CD1c-positive myeloid dendritic cell (primary cell): Measurements from ENCODE around the gene CSNK1G3.
A peak's percentile ranks its signal among the peaks of the same experiment; 100 is the strongest.
"Not testable (repeated sequence)": the region's sequence is repeated elsewhere in the genome, so short reads cannot be mapped to it uniquely, and the experiment has no call there.

Experiments
- DNase-seq: peaks from one replicate; pipeline ENCODE4 v3.0.0-alpha.2; 2016; ENCODE audit errors: extremely low spot score

CSNK1G3 gene

DNA sequence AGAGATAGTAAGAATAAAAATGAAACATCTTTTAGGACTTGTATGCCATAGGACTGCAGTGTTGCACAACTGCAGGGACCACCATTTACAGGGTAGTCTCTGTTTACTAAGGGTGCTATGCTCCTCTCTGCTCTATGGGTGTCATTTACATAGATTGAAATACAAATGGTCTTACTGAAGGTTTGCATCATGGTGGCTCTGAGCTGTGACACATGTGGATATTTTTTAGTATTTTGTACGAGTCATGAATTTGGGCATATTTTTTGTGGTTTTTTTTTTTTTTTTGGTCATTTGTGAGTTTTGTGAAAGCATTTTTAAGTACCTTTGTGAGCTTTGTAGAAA lies 47.4 kb downstream of the CSNK1G3 start:
- DNase-seq, result no peak

DNA sequence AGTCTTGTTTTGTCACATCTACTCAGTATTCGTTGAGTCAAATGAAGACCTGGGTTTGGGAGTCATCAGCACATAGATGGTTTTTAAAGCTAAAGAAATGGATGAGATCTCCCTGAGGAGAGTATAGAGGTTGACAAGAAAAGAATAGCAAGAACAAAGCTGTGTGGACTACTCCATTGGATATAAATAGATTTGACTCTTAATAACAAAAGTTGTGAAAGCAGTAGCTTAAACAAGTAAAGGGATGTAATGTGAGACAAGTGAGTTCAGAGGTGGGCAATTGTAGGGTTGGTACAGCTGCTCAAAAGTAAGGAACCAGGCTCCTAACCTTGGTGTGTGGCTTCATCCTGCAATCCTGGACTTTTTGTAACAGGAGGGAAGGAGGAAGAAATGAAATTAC lies 49.3 kb downstream of the CSNK1G3 start:
- DNase-seq, result no peak

DNA sequence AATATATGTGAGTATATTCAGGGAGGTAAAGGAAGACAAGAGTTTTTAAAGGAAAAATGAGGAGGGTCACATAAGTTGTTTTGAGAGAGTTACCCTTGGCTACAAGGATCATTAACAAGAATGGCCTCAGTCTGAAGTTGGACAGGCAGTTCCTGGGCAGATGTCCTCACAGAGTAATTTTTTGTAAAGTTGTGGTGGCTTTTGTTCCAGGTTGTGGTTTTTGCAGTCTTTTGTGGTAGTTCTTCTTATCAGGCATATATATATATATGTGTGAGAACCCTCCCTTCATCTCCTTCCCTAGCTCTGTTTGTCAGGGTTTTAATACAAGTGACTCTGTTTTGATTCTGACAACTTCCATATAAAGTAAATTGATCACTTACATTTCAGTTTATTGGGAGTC lies 60.0 kb downstream of the CSNK1G3 start:
- no peak for DNase-seq

DNA sequence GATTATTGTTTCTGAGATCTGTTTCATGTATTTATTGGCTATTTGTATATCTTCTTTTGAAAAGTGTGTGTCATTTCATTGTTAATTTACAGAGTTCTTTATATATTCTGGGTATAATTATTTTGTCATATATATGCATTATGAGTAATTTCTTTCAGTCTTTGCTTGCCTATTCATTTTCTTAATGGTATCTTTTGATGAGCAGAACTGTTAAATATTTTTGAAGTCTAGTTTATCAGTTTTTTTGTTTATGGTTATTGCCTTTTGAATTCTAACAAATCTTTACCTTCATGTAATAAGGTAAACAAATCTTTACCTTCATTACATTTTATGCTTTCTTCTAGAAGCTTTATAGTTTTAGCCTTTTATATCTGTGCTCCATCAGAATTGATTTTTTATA lies 66.4 kb downstream of the CSNK1G3 start:
- DNase-seq, result no peak

DNA sequence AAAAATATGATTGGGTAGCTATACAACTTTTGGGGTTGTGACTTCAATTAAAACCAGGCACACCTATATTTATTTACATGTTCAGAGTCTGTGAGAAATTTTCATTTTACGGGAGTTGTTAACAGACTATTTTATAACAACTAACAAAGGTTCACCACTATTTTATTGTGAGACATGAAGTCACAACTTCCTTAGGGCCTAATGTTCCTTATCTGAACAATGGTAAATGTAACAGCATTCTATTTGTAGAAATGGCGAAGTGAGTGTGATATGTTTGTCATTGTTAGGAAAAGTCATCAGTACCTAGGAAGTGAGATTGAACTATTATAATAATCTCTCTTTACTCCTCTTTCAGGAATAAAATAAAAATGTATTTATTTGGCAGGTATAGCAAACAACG lies 67.4 kb downstream of the CSNK1G3 start:
- no peak for DNase-seq

DNA sequence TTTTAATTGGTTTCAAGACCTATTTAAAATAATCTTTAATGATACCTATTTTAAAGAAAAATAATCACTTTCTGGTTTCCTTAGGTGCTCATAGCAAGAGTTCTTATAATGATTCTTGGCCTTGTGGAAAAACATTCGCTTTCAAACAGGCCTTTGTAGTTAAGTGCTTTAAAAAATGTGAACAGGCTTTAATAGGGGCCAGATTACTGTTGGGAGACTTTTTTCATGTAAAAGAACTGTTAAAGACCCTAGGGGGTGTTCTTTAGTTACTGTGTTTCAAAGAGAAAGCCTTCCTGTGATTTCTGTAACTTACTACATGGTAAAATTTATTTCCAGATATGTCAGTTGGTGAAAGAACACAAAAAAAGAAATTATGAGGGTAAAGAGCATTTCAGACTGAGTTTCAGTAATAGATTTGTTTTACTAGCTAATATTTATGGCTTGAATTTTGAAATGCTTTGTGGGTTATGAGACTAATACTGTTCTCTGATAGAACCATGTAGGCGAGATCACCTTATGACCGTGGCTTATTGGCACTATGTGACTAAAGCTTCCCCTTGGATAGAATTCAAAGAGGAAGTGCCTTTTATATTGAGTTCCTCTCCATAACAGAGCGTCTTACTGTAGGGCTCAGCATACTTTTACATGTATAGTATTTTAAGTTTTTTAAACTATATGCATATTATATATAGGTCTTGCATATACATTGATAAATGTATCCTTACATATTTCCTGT lies 70.7 kb downstream of the CSNK1G3 start:
- peak; percentile 76 for DNase-seq

DNA sequence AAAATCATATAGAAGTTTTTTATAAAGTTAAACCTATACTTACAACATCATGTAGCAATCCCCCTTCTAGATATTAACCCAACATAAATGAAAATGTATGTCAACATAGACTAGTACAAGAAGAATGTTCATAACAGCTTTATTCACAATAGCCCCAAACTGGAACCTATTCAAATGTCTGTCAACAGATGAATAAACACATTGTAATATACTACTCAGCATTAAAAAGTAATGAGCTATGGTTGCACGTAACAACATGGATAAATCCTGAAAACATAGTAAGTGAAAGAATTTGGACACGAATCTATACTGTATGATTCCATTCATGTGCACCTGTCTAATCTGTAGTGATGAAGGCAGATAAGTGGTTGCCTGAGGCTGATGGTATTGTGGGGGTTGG lies 73.9 kb downstream of the CSNK1G3 start:
- DNase-seq, result no peak

DNA sequence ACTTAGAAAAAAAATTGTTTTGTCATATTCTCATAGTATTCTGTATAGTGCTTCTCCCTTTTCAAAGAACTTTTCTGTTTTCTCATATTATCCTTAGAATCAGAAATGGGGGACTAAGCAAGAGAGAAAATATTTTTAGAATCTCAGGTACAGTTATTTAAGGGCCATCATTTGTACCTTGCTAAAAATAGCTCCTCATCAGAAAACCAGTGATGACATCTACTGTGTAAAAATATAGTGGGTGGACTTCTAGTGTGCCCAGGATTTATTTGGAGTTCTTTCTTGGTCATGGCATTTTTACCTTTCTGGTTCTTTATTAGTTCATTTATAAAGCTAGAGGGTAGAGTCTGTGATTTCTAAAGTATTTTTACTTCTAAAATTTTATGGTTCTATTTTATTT lies 82.5 kb downstream of the CSNK1G3 start:
- DNase-seq, result no peak

DNA sequence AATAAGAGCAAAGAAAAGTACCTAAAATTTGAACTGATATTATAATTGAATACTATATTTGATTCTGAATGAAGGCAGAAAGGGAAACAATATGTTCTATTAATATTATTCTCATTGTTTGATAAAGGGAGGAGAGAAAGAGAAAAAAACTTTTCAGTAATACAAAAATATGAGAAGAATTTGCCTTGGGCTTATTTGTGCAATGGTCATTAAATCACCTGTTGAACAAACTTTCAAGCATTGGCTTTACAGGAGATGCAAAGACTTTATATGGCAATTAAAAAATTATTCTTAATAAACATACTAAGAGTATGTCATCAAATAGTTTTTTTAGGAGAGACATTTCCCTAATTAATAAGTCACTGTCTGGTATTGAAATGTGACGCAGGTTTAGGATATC lies 85.0 kb downstream of the CSNK1G3 start:
- DNase-seq, result no peak

DNA sequence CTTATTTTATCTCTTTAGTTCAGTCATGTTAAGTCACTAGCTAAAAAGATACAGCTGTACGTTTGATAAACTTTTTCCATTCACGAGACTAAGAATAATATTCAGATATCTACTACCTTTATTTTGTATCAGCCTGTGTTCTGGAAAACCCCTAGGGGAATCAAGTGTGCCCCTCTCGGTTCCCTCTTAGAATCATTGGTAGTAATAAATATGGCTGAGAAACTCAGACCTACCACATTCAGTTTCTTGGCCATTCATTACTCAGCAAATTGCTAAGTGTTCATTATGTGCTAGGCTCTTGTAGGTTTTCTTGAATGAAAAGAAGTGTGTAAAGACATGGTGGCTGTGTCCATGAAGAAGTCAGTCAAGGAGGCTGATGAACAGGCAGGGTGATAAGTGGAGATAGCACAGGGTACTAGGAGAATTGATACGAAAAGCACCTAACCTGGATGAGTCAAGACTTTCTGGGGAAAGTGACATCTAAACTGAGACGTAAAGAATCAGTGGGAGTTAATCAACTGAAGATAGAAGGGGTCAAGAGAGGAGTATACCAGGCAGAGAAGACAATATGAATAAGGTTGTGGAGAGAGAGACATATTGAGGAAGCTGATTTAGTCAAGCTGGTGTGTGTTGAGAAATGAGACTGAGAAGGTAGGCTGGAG lies 86.2 kb downstream of the CSNK1G3 start:
- DNase-seq, result no peak

DNA sequence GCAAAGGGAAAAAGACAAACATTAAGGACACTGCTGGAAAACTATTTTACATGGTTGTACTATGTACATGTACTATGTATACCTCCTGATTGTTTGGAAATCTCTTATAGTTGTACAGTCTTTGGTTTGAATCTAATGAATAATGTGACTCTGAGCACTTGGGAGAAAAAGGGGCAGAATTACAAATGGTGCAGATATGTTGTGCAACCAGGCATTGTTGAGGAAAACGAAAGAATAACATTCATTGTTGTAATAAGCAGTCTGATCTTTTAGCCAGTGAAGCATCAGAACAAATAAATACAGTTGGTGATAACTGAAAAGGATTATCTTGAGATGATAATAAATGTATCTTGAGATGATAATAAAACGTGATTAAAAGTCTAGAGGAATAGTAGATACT lies 87.2 kb downstream of the CSNK1G3 start:
- no peak for DNase-seq

DNA sequence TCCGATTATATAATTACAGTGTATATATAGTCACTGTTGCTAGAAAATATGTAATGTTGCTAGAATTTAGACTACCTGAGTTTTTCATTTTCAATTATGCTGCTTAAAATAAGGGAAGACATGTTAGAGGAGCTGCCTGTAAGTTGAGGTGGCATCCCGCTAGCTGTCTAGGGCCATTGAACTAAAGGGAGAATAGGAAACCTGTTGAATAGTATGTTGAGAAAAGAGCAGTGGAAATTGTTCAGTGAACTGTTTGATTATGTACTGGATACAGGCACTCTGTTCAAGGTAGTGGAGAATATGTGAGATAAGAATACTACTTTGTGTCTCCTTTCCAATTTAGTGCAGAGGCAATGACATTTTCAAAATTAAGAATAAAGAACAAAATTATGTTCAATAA lies 89.6 kb downstream of the CSNK1G3 start:
- no peak for DNase-seq

DNA sequence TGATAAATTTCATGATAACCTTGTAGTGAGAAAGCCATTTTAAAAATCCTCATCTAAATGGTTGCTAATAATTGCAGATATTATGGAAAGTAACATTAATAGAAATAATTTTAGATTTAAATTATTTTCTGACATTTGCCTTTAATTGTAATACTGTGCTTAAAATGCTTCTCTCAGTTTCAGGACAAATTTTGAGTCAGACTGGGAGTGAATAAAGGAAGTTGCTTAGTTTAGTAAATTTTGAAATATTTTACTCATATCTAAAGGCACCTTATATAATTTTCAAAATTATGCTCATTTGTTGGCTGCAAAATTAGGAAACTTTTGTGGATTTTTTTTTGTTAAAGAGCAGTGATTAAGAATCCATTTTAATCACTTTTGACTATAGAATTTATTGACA lies 93.8 kb downstream of the CSNK1G3 start:
- DNase-seq, result peak; percentile 33

DNA sequence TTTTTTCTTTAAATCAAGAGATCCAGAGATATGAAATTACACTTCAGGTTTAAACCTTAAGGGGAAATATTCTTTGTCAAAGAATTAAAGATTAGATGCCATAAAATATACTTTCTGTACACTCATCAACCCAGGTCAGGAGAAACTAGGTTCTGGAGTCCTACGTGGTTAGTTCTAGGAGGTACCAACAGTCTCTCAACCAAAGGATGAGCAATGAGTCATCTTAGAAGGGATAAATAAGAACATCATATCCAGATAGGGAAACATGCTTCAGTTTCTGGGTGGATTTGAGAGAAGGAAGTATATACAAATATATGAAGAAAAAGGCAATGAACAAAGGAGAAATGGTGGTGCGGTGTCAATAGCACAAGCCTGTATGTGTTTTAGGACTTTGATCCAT lies 98.2 kb downstream of the CSNK1G3 start:
- DNase-seq, result no peak

DNA sequence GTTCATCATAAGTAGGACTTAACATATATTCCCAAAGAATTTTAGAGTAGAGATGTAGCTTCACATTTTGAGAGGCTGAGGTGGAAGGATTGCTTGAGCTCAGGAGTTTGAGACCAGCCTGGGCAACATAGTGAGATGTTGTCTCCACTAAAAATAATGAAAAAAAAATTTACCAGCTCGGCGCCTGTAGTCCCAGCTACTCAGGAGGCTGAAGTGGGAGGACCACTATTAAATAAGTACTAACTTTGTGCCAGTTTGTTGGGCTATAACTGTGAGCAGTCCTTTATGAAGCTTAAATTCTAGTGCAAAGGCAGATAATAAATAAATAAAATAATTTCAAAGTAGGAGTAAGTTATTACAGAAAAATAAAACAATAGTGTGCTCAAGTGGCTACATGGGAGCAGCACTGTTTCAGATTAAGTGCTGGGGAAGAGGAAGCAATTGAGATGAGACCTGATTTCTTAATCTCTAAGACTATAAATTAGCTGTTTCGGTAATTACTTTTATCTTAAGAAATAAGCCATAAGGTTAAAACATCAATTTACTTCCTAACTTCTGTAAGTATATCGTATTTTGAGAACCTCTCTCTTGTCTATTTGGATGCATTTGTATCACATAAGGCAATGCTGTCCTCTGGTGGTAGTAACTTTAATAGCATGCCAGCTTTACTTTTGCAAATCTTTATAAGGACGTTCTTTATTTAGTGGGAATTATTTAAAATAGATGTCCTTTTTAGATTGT lies 98.9 kb downstream of the CSNK1G3 start:
- peak; percentile 68 for DNase-seq

DNA sequence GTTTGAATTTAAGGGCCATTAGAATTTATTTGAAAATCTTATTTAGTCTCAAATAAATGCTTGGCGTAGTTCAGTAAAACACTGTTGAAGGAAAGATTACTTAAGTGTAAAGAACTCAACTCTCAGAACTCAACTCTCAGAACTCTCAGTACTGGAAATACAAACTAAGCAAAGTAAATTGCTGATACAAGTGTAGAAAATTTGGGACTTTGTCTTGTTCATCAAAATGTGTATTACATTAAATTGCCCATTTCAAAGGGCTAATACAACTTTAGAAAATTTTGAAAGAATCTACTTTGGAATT lies 99.4 kb downstream of the CSNK1G3 start:
- DNase-seq, result no peak

DNA sequence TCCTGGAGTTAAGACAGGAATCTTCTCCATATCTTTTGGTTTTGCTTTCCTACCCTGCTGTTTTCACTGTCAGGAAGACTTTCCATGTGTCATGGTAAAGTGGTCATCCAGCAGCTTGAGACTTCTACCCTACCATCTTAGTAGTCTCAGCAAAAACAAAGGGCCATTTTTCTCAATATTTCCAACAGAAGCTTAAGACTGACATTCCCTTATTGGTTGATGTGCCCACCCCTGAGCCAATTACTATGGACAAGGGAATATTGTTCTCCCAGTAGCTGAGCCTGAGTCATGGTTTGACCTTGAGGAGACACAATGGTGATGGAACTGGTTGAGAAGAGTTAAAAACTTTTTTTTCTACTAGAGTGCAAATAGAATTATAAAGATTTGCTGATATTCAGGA lies 105.6 kb downstream of the CSNK1G3 start:
- no peak for DNase-seq

DNA sequence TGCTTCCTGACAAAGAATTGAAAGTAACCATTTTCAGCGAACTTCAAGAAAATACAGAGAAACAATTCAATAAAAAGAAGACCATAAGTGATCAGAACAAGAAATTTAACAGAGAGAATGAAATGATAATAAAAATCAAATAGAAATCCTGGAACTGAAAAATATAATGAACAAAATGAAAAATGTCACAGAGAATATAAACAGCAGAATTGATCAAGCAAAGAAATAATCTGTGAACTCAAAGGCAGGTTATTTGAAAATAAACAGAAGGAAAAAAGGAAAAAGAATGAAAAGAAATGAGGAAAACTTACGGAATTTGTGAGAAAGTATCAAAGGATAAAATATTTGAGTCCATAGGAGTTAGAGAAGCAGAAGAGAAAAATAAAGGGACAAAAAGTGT lies 114.1 kb downstream of the CSNK1G3 start:
- DNase-seq, result no peak

DNA sequence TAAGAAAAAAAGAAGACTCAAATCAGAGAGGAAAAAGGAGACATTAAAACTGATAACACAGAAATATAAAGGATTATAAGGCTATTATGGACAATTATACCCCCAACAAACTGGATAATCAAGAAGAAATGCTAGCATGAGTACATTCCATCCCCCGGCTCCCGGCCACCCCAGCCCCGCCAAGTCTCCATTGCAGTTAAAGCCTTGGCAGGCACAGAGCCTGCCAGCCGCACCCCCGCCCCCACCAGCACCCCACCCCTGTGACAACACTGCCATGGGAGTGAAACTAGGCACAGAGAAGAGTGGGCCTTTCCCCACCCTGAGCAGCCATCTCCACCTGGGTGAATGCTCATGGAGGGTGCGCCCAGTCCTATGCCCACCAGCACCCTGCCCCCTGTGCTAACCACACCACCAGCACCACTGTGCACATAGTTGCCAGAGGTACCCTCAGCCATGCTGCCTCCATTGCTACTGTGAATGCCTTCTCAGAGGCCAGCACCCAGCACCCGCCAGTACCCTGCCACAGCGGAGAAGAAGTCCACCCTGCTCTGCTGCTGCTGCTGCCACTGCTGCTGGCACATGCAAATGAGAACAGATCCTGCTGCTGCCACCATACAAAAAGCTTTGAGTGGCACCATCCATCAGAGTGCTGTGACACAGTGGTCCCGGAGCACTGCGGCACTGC lies 117.0 kb downstream of the CSNK1G3 start:
- DNase-seq, result no peak

DNA sequence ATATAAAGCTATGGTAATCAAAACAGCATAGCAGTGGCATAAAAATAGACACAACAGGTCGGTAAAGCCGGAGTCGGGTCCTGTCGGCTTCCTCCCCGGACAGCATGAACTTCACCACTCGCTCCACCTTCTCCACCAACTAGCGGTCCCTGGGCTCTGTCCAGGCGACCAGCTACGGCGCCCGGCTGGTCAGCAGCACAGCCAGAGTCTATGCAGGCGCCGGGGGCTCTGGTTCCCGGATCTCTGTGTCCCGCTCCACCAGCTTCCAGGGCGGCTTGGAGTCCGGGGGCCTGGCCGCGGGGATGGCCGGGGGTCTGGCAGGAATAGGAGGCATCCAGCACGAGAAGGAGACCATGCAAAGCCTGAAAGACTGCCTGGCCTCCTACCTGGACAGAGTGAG lies 124.0 kb downstream of the CSNK1G3 start:
- DNase-seq, result no peak

DNA sequence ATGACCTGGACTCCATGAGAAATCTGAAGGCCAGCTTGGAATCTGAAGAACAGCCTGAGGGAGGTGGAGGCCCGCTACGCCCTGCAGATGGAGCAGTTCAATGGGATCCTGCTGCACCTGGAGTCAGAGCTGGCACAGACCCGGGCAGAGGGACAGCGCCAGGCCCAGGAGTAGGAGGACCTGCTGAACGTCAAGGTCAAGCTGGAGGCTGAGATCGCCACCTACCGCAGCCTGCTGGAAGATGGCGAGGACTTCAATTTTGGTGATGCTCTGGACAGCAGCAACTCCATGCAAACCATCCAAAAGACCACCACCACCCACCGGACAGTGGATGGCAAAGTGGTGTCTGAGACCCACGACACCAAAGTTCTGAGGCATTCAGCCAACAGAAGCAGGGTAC lies 125.1 kb downstream of the CSNK1G3 start:
- DNase-seq, result not testable (repeated sequence)

DNA sequence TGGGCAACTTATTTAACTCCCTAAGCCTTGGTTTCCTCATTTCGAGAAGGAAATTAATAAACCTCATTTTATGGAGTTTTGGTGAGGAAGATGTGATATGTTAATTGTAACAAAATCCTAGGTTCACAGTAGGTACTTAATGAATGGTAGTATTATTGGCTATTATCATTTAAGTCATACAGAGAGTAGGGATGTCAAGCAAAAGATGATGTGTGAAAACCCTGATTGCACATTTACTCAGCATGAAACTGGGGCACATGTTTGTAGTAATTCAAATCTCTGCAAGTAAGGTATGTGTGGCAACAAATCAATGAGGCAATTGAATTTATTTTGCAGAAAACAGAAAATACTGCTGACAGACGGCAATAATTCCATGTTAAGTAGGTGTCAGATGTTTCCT lies 127.3 kb downstream of the CSNK1G3 start:
- no peak for DNase-seq
